HG03095 (cell line): ENCODE data around the gene TMC2.

Experiments used
- ATAC-seq: cut with Tn5 transposase; IDR thresholded peaks from one replicate; pipeline ENCODE4 v1.9.1; 2021; ENCODE audit warnings: moderate library complexity; ENCODE audit not compliant: unreplicated experiment

Gene TMC2

GRCh38 chr20:2564406-2564805 is 28.0 kb downstream of the TMC2 start:
- no peak for ATAC-seq

- ATAC-seq = no peak
Measured at GRCh38 chr20:2575682-2576081, 39.3 kb downstream of the TMC2 start.

- ATAC-seq = no peak
Measured at GRCh38 chr20:2576317-2576727, 39.9 kb downstream of the TMC2 start.

- no peak for ATAC-seq
Measured at GRCh38 chr20:2578475-2579192, 42.3 kb downstream of the TMC2 start.

- ATAC-seq = no peak
Measured at GRCh38 chr20:2585811-2586210, 49.4 kb downstream of the TMC2 start.

- ATAC-seq = no peak
Measured at GRCh38 chr20:2593756-2594155, 57.4 kb downstream of the TMC2 start.

GRCh38 chr20:2595076-2595475 is 58.7 kb downstream of the TMC2 start:
- no peak for ATAC-seq

GRCh38 chr20:2596673-2597279 is 60.4 kb downstream of the TMC2 start:
- no peak for ATAC-seq

GRCh38 chr20:2599288-2600006 is 63.1 kb downstream of the TMC2 start:
- no peak for ATAC-seq

- no peak for ATAC-seq
Measured at GRCh38 chr20:2602046-2602735, 65.8 kb downstream of the TMC2 start.

GRCh38 chr20:2602746-2603145 is 66.4 kb downstream of the TMC2 start:
- no peak for ATAC-seq

- no peak for ATAC-seq
Measured at GRCh38 chr20:2603816-2604505, 67.6 kb downstream of the TMC2 start.

- no peak for ATAC-seq
Measured at GRCh38 chr20:2604506-2604835, 68.1 kb downstream of the TMC2 start.

GRCh38 chr20:2606507-2607006 is 70.2 kb downstream of the TMC2 start:
- ATAC-seq = no peak

GRCh38 chr20:2610326-2610725 is 74.0 kb downstream of the TMC2 start:
- no peak for ATAC-seq

- no peak for ATAC-seq
Measured at GRCh38 chr20:2610941-2611720, 74.8 kb downstream of the TMC2 start.

GRCh38 chr20:2612073-2612472 is 75.7 kb downstream of the TMC2 start:
- ATAC-seq = no peak

GRCh38 chr20:2616634-2617033 is 80.3 kb downstream of the TMC2 start:
- ATAC-seq = no peak

- ATAC-seq = no peak
Measured at GRCh38 chr20:2617099-2617714, 80.8 kb downstream of the TMC2 start.

GRCh38 chr20:2618815-2619214 is 82.4 kb downstream of the TMC2 start:
- ATAC-seq = no peak
